Transverse colon (tissue), 4 donors: ENCODE data around the gene ZDHHC14. TPM values are rescaled to one million over a fixed set of nuclear protein-coding genes. Genes with fewer than 3 reads are reported as not detected.
A peak's percentile ranks its signal among the peaks of the same experiment; 100 is the strongest.

Source experiments
- DNase-seq: peaks from one replicate; pipeline ENCODE4 v3.0.0-alpha.2; 2019
- H3K27ac ChIP-seq, 4 donors: fragments of 200-600 bp; sonication (generic); 2 replicates each; pipeline ENCODE4 v1.5.1; 2016 to 2018; ENCODE audit warnings: inconsistent platforms in 4 of 4
- H3K27me3 ChIP-seq: fragments of 200-600 bp; sonication (generic); 2 replicates; pipeline ENCODE4 v1.5.1; 2017; ENCODE audit warnings: inconsistent platforms
- H3K36me3 ChIP-seq, 4 donors: fragments of 200-600 bp; sonication (generic); 2 replicates each; pipeline ENCODE4 v1.5.1; 2017 to 2019; ENCODE audit warnings: inconsistent platforms in 4 of 4
- H3K4me1 ChIP-seq, 4 donors: fragments of 200-600 bp; sonication (generic); 2 replicates each; pipeline ENCODE4 v1.5.1; 2017 to 2020; ENCODE audit warnings: inconsistent platforms in 4 of 4
- H3K4me3 ChIP-seq, 4 donors: fragments of 200-600 bp; sonication (generic); 1 replicate in 1 of 4; 2 replicates in 3 of 4; pipeline versions ENCODE4 v1.5.1 to v1.6.1; 2017 to 2019; ENCODE audit warnings: inconsistent platforms in 4 of 4
- H3K9me3 ChIP-seq, 2 donors: fragments of 200-600 bp; sonication (generic); 2 replicates each; pipeline ENCODE4 v1.5.1; 2017 to 2019; ENCODE audit warnings: inconsistent platforms in 2 of 2
- EP300 ChIP-seq: sonication (generic); formaldehyde crosslinking; IDR thresholded peaks from one replicate; pipeline ENCODE4 v1.6.1; 2017; ENCODE audit warnings: antibody characterized with exemption, low read depth
- POLR2A ChIP-seq: fragments of 450-650 bp; IDR thresholded peaks from one replicate; pipeline ENCODE4 v1.6.1; 2016; ENCODE audit warnings: antibody characterized with exemption, mild to moderate bottlenecking, moderate library complexity
- POLR2AphosphoS5 ChIP-seq, 3 donors: sonication (generic); formaldehyde crosslinking; IDR thresholded peaks; one replicate each; pipeline ENCODE4 v1.6.1; 2016; ENCODE audit warnings: antibody characterized with exemption in 3 of 3
- WGBS, 2 donors: methylation state at CpG; one replicate each; pipeline ENCODE4 v1.1.5; 2018; ENCODE audit warnings: low coverage in 1 of 2; 5-methylcytosine and 5-hydroxymethylcytosine counted together
- in situ Hi-C, 4 donors: fragments of 200-750 bp; cut with MboI; loops; one replicate each; pipeline versions ENCODE4 v1.15.0 to v1.15.1; 2017; ENCODE audit warnings: low sequenced_read_pairs in 3 of 4, low pct_ligation_motif_present in 1 of 4, low pct_unique_long_range_greater_than_20kb in 1 of 4
- intact Hi-C: fragments of 100-400 bp; cut with DNase I; formaldehyde crosslinking; loops from one replicate; pipeline ENCODE4 v1.15.1; 2023; ENCODE audit warnings: low total_unique reads
- total RNA-seq, 4 donors: library from RNA; depleted of rRNA; stranded (reverse); fragments of >200 nt; gene quantifications; one replicate each; pipeline ENCODE4 v1.1.0, GENCODE V29; 2016
- TF ChIP-seq, protein P1 (sequence below), 5 experiments: fragments of 200-600 bp in 3 of 5; fragments of 450-650 bp in 2 of 5; sonication (generic) in 3 of 5; IDR thresholded peaks; 1 replicate in 2 of 5; 2 replicates in 3 of 5; pipeline ENCODE4 v1.5.1; 2016 to 2017; ENCODE audit warnings: antibody characterized with exemption in 5 of 5, inconsistent platforms in 3 of 5, mild to moderate bottlenecking in 2 of 5, moderate library complexity in 1 of 5

ZDHHC14 gene
- total RNA-seq, 4 donors from 2014 or later: 10.2 to 16.5 (median 12.5) TPM

GRCh38 chr6:157600807-157601206, 219.8 kb downstream of the ZDHHC14 start:
- Histone ChIP-seq H3K4me3 (no peak overlapping the region), H3K36me3 (no peaks in the 10 kb centered on the region), H3K9me3 (no peaks in the 10 kb centered on the region), H3K27ac (no peak overlapping the region), H3K27me3 (no peaks in the 10 kb centered on the region), H3K4me1 (peaks cover 2 to 15% (median 9%) of the 10 kb centered on the region in 4 donors)
- in situ Hi-C loops: loop anchor here in 1 of 4 donors (25.0 kb wide), 1 partner anchor 264 kb away; no protein-coding TSS in a partner anchor
- no peak for TF ChIP-seq EP300
- TF ChIP-seq, protein P1, sequence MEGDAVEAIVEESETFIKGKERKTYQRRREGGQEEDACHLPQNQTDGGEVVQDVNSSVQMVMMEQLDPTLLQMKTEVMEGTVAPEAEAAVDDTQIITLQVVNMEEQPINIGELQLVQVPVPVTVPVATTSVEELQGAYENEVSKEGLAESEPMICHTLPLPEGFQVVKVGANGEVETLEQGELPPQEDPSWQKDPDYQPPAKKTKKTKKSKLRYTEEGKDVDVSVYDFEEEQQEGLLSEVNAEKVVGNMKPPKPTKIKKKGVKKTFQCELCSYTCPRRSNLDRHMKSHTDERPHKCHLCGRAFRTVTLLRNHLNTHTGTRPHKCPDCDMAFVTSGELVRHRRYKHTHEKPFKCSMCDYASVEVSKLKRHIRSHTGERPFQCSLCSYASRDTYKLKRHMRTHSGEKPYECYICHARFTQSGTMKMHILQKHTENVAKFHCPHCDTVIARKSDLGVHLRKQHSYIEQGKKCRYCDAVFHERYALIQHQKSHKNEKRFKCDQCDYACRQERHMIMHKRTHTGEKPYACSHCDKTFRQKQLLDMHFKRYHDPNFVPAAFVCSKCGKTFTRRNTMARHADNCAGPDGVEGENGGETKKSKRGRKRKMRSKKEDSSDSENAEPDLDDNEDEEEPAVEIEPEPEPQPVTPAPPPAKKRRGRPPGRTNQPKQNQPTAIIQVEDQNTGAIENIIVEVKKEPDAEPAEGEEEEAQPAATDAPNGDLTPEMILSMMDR (IDR thresholded peaks at IDR 0.05): no peak
- WGBS, 2 donors: 88 to 96% methylated on average over 13 to 15 of the region's 15 CpGs
- intact Hi-C loops: no loop called here
- DNase-seq: no peak

DNA sequence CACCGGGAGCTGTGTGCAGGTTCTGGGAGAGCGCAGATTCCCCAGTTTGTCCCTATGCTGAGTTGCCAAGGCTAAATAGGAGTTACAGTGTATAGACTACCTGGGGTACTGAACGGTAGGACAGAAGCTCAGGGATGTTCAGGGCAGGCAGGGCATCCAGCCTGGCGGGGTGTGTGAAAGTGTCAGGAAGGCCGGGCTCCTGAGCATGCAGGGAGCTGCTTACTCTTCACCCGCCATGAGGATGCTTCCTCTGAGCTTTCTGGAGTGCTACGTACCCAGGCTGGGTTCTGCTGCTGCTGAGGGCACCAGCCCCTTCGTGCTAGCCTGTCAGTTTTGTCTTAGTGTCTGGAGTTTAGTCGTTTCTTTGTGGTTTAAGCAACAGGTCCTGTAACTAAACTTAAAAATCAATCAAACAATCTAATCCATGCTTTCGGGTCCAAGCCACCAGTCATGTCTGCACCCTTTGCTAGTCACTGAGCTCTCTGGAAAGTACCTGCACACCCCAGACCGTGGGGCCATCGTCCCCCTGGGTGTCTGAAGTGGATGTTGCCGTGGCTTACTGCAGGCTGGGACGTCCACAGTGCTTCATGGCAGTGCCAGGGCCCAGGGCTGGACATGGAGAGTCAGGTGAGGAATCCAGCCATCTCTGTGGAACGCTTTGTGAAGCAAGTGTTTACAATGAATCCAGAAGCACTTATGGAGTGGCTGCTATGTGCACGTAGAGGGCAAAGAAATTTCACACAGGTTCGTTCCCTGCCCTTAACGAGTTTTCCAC, 221.7 kb downstream of the ZDHHC14 start:
- peaks cover 2 to 5% (median 3%) of the 10 kb centered on the region in 4 donors for H3K4me1 ChIP-seq
- no peak for DNase-seq

DNA sequence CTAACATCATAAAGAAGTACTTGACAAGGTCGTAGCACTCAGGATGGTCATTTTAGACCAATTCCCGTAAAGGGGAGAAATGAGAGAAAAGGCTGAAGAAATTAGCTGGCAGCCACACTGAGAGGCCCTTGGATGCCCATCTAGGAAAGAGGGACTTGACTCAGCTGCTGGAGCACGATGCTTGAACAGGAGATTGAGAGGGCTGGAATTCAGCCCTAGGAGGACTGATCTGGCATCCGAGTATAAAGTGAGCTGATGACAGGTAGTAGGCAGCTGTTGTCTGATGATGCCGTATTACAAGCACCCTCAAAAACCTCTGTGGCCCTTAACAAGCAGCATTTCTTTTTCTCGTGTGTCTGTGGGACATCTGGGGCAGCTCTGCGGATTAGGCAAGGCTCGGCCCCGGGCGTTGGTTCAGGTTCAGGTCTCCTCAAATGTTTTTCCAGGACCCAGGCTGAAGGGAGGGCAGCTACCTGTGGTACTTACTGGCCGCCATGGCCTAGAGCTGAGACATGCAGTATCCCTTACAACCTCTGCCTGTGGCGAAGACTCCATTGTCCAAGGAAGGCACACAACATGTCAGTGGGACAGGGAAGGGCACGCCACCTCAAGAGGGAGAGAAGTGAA, 222.4 kb downstream of the ZDHHC14 start:
- Histone ChIP-seq H3K4me3 (no peak overlapping the region), H3K27ac (no peak overlapping the region), H3K27me3 (no peaks in the 10 kb centered on the region), H3K4me1 (no peaks in the 10 kb centered on the region), H3K36me3 (no peaks in the 10 kb centered on the region), H3K9me3 (no peaks in the 10 kb centered on the region)
- in situ Hi-C loops (loop anchor here in 1 of 4 donors (25.0 kb wide), 1 partner anchor 266 kb away; no protein-coding TSS in a partner anchor), intact Hi-C loops (no loop called here)
- WGBS, 2 donors: 87 to 95% methylated on average over 3 to 13 of the region's 13 CpGs
- TF ChIP-seq POLR2A (no peak), POLR2AphosphoS5 (IDR thresholded peaks at IDR 0.05) (no peak), EP300 (no peak)
- TF ChIP-seq, protein P1 (IDR thresholded peaks at IDR 0.05): no peak
- DNase-seq: peak; percentile 1

More for the DNA sequence above, 221.7 kb downstream of the ZDHHC14 start:
- WGBS, 2 donors: 89 to 100% methylated on average over 1 to 18 of the region's 18 CpGs
- in situ Hi-C loops: loop anchor here in 1 of 4 donors (25.0 kb wide), 1 partner anchor 265 kb away; no protein-coding TSS in a partner anchor
- no peak overlapping the region for H3K27ac ChIP-seq
- H3K4me3 ChIP-seq: no peak overlapping the region
- no peak for TF ChIP-seq POLR2A
- TF ChIP-seq POLR2AphosphoS5 (IDR thresholded peaks at IDR 0.05): no peak
- H3K9me3 ChIP-seq: no peaks in the 10 kb centered on the region
- H3K27me3 ChIP-seq: no peaks in the 10 kb centered on the region
- intact Hi-C loops: no loop called here
- H3K36me3 ChIP-seq: no peaks in the 10 kb centered on the region

GRCh38 chr6:157603971-157604370, 223.0 kb downstream of the ZDHHC14 start:
- 98 to 100% methylated on average over 2 to 5 of the region's 5 CpGs for WGBS, 2 donors
- in situ Hi-C loops: loop anchor here in 1 of 4 donors (25.0 kb wide), 1 partner anchor 267 kb away; no protein-coding TSS in a partner anchor
- no peaks in the 10 kb centered on the region for H3K9me3 ChIP-seq

More at GRCh38 chr6:157603971-157604370, 223.0 kb downstream of the ZDHHC14 start:
- no peak for DNase-seq
- Histone ChIP-seq H3K27me3 (no peaks in the 10 kb centered on the region), H3K27ac (no peak overlapping the region), H3K4me3 (no peak overlapping the region), H3K36me3 (no peaks in the 10 kb centered on the region), H3K4me1 (no peaks in the 10 kb centered on the region)
- TF ChIP-seq POLR2AphosphoS5 (IDR thresholded peaks at IDR 0.05) (no peak), POLR2A (no peak), EP300 (no peak)
- TF ChIP-seq, protein P1 (IDR thresholded peaks at IDR 0.05): no peak
- intact Hi-C loops: no loop called here
